GM20000 (cell line): ENCODE measurements around the gene THTPA.
A peak's percentile ranks its signal among the peaks of the same experiment; 100 is the strongest.

Experiments
- DNase-seq: peaks from one replicate; pipeline ENCODE4 v3.0.0; 2012; ENCODE audit warnings: low spot score
- TF ChIP-seq, protein P1 (sequence below): IDR thresholded peaks from 2 replicates; pipeline ENCODE4 v1.5.1; 2012; ENCODE audit warnings: mild to moderate bottlenecking, control low read depth; ENCODE audit errors: extremely low read depth, missing control alignments

Gene THTPA

DNA sequence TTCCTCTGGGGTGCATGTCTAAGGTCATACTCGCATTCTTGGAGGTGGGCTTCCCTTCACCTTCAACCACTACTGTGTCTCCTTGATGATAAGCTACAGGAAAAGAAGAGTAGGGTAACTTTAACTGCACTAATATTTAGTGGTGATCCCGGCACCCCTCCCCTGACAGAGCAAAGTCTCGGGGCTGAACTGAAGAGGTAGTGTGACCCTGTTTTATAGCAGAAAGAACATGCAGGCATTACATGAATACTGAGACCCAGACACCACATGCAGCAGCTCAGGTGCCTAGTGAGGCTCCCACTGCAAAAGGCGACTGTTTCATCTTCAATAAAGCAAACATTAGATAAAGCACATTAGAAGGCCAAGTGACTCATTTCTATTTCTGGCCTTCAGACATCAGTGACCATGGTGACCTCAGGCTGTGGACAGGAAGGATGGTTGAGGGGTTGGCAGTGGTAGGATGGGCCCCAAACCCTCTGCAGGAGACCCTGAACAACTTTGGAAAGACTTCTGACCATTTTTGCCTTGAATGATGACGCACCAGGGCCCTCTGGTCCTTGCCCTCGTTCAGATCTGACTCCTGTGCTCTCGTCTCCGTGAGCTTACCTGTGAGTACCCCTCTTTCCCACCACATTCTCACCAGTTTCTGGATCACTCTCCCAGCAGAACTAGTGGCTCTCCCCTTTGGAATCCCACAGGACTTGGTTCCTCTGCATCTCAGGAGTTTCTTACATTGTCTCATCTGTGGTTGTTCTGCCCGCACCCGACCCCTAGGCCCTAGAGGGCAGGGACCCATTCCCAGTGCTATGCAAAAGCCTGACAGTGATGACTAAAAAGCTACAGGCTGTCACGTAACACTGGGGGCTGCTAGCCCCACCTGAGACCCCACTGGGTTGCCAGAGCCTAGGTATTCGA, 46.4 kb downstream of the THTPA start:
- no peak for DNase-seq
- TF ChIP-seq, protein P1, sequence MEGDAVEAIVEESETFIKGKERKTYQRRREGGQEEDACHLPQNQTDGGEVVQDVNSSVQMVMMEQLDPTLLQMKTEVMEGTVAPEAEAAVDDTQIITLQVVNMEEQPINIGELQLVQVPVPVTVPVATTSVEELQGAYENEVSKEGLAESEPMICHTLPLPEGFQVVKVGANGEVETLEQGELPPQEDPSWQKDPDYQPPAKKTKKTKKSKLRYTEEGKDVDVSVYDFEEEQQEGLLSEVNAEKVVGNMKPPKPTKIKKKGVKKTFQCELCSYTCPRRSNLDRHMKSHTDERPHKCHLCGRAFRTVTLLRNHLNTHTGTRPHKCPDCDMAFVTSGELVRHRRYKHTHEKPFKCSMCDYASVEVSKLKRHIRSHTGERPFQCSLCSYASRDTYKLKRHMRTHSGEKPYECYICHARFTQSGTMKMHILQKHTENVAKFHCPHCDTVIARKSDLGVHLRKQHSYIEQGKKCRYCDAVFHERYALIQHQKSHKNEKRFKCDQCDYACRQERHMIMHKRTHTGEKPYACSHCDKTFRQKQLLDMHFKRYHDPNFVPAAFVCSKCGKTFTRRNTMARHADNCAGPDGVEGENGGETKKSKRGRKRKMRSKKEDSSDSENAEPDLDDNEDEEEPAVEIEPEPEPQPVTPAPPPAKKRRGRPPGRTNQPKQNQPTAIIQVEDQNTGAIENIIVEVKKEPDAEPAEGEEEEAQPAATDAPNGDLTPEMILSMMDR, result no peak

DNA sequence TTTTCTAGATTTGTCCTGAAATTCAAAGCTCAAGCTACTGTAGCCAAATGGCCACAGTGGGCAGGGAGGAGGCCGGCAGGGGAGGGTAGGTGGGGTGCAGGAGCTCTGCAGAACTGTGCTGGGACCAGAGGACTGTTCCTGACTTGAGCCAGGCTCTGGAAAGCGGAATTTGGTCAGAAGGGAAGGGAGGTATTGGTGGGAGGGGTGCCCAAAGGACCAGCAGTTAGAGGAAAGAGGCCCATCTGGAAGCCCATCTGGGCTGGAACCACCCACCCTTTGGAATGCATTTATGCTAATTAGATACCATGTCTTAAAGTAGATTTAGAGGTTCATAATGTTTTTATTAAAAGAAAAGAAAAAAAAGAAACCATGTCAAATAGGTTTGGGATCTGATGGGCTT, 47.0 kb downstream of the THTPA start:
- TF ChIP-seq, protein P1, result no peak
- DNase-seq, result no peak

DNA sequence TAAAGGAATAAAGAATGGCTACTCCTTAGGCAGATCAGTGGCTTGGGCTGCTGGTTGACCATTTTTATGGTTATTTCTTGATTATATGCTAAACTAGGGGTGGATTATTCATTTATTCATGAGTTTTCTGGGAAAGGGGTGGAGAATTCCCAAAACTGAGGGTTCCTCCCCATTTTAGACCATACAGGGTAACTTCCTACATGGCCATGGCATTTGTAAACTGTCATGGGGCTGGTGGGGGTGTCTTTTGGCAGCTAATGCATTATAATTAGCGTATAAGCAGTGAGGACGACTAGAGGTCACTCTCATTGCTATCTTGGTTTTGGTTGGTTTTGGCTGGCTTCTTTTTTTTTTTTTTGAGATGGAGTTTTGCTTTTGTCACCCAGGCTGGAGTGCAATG, 48.1 kb downstream of the THTPA start:
- DNase-seq, result no peak
- TF ChIP-seq, protein P1, result no peak

DNA sequence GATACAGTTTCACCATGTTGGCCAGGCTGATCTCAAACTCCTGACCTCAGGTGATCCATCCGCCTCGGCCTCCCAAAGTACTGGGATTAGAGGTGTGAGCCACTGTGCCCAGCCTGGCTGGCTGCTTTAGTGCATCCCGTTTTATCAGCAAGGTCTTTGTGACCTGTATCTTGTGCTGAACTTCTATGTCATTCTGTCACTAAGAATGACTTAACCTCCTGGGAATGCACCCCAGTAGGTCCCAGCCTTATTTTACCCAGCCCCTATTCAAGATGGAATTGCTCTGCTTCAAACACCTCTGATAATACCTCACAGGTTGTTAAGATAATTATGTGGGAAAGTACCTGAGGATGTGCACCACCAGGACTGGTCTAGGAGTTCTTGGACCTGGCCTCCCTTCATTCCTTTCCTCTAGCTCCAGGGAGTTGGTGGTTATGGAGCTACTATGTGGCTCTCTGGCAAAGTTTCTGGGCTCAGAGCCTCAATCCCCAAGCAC, 48.7 kb downstream of the THTPA start:
- no peak for DNase-seq
- TF ChIP-seq, protein P1, result no peak

DNA sequence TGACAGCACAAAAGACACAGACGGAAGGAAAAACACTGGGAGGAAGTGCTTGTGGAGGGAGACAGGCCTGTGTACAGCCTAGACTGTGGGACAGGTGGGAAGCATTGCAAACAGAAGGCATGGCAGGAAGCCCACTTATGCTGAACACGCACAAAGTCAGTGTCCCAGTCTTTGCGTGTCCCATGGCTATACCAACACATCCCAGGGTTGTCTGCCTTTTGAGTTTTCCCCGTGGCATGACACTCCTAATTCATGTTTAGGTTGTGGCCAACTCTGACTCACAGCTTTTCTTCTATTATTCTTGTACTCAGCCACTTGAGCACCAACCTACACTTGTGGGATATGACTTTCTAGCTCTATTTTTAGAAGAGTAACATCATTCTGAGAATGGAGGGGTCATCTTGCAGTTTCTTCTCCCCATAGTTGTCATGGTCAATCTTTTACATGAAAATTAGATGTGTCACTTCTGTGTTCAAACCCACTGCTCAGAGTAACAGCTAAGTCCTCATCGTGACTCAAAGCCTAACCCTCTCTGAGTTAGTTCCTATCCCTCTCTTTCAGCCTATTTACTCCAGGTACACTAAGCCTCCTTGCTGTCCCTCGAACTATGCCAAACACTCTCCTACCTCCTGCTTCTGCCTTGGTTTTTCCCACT, 50.0 kb downstream of the THTPA start:
- peak; percentile 71 for DNase-seq
- TF ChIP-seq, protein P1, result no peak

DNA sequence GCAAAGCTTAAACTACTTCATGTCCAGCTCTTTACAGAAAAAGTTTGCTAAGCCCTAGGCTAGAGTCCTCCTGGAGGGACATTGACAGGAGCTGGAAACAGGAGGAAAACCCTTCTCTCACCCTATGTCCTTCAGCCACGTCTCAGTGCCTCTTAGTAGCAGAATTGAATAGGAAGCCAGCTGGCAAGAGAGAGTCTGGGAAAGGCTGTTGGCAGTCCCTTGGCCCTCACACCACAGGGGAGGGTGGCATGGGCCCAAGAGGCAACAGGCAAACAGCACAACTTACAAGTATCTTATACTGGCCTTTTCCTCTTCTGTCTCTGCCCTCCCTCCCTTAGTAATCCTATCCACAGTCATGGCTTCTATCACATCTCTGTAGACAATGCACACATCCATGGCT, 52.4 kb downstream of the THTPA start:
- no peak for DNase-seq

More for the DNA sequence above, 52.4 kb downstream of the THTPA start:
- TF ChIP-seq, protein P1, result no peak
